SU-DHL-6 (cell line): ENCODE measurements around the gene NPNT.

Source experiments
- EZH2phosphoT487 ChIP-seq: fragments of 200-600 bp; sonication (generic), shearing (Covaris generic); conservative IDR thresholded peaks from 2 replicates; pipeline ENCODE4 v1.6.1; 2018; ENCODE audit warnings: mild to moderate bottlenecking, antibody characterized with exemption, low read length, moderate library complexity, mixed read lengths
- TF ChIP-seq, protein P1 (sequence below): fragments of 200-600 bp; sonication (generic); IDR thresholded peaks from one replicate; pipeline ENCODE4 v1.5.1; 2017; ENCODE audit warnings: antibody characterized with exemption, mild to moderate bottlenecking, low read length, moderate library complexity; ENCODE audit not compliant: insufficient read depth, poor library complexity, severe bottlenecking

DNA sequence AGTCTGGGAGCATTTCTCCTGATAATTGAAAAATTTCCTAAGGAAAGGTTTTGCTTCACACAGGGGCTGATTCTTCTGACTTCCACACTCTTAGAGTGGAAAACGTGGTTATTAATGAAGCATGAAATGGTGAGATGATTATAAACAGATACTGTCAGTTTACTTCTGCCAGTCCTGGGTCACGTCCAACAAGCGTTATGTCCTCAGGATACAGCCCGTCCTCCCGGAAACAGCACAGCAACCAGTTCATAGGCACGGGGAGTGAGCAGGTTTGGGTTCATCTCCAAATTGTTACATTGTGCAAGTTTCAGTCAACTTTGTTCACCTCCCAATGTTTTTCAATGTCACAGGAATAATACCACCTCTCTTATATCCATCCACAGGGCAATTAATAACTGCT lies 98.8 kb downstream of the NPNT start:
- TF ChIP-seq, protein P1, sequence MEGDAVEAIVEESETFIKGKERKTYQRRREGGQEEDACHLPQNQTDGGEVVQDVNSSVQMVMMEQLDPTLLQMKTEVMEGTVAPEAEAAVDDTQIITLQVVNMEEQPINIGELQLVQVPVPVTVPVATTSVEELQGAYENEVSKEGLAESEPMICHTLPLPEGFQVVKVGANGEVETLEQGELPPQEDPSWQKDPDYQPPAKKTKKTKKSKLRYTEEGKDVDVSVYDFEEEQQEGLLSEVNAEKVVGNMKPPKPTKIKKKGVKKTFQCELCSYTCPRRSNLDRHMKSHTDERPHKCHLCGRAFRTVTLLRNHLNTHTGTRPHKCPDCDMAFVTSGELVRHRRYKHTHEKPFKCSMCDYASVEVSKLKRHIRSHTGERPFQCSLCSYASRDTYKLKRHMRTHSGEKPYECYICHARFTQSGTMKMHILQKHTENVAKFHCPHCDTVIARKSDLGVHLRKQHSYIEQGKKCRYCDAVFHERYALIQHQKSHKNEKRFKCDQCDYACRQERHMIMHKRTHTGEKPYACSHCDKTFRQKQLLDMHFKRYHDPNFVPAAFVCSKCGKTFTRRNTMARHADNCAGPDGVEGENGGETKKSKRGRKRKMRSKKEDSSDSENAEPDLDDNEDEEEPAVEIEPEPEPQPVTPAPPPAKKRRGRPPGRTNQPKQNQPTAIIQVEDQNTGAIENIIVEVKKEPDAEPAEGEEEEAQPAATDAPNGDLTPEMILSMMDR = no peak
- TF ChIP-seq EZH2phosphoT487 = no peak
